Measurements from ENCODE around the gene DRD2.

The DRD2 gene

GRCh38 chr11:113467545-113467944 lies 7.7 kb downstream of the DRD2 start:
- TF ChIP-seq Cebpa-rat (IDR thresholded peaks at IDR 0.05), result no peak
- H3K27ac ChIP-seq, result no peak overlapping the region
- H3K36me3 ChIP-seq, result no peaks in the 10 kb centered on the region
- no peaks in the 10 kb centered on the region for H3K27me3 ChIP-seq
- H3K4me1 ChIP-seq, result no peaks in the 10 kb centered on the region
- H3K9me3 ChIP-seq, result no peaks in the 10 kb centered on the region
- no peaks in the 10 kb centered on the region for H4K20me1 ChIP-seq
- H3K9ac ChIP-seq, result no peak overlapping the region
- H3K4me2 ChIP-seq, result no peak overlapping the region
- no peak overlapping the region for H3K4me3 ChIP-seq

DNA sequence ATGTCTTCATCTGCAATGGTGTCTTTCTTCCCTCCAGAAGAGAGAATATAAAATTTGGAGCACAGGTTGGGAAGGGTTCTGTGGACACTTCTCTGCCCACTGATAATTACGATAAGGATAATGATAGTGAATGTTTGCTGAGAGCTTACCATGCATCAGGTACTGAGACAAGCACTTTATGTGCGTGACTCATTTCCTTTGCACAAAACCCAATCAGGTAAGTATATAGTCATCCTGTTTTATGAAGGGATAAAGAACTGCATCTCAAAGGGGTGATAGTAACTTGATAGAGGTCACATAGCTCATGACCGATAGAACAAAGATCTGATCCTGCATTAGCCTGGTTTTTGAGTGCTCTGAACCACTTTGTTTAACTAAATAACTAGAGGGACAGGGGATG lies 9.4 kb downstream of the DRD2 start:
- no peaks in the 10 kb centered on the region for H3K36me3 ChIP-seq
- no peak overlapping the region for H3K4me2 ChIP-seq
- H3K4me1 ChIP-seq, result no peaks in the 10 kb centered on the region
- H4K20me1 ChIP-seq, result no peaks in the 10 kb centered on the region
- no peak overlapping the region for H3K9ac ChIP-seq
- no peak overlapping the region for H3K27ac ChIP-seq
- no peaks in the 10 kb centered on the region for H3K9me3 ChIP-seq
- no peak overlapping the region for H3K4me3 ChIP-seq
- no peak for TF ChIP-seq Cebpa-rat (IDR thresholded peaks at IDR 0.05)
- no peaks in the 10 kb centered on the region for H3K27me3 ChIP-seq

GRCh38 chr11:113464416-113464815 lies 10.8 kb downstream of the DRD2 start:
- no peaks in the 10 kb centered on the region for H3K9me3 ChIP-seq
- H3K4me1 ChIP-seq, result no peaks in the 10 kb centered on the region
- no peaks in the 10 kb centered on the region for H3K36me3 ChIP-seq
- no peaks in the 10 kb centered on the region for H3K27me3 ChIP-seq
- no peak overlapping the region for H3K4me3 ChIP-seq
- no peak overlapping the region for H3K4me2 ChIP-seq
- no peaks in the 10 kb centered on the region for H4K20me1 ChIP-seq
- H3K9ac ChIP-seq, result no peak overlapping the region
- H3K27ac ChIP-seq, result no peak overlapping the region
- no peak for TF ChIP-seq Cebpa-rat (IDR thresholded peaks at IDR 0.05)

DNA sequence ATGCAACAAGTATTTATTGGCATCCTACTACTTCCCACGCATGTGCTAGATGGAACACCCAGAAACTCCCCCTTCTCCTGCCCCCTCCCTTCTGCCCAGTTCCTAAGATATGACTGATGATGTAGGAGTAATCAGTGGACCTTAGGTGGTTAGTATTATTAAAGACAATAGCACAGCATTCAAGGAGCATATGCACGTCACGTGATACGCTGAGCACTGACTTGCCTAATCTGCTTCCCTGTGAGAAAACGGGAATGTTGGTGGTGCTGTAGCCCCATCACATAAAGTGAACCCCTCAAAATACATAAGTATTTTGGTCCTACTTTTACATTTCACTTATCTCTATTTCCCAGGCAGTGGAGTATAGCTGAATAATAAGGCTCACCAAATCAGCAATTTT lies 12.4 kb downstream of the DRD2 start:
- no peak overlapping the region for H3K9ac ChIP-seq
- H3K4me3 ChIP-seq, result no peak overlapping the region
- TF ChIP-seq Cebpa-rat (IDR thresholded peaks at IDR 0.05), result no peak
- no peak overlapping the region for H3K27ac ChIP-seq
- H3K9me3 ChIP-seq, result no peaks in the 10 kb centered on the region
- no peaks in the 10 kb centered on the region for H3K4me1 ChIP-seq
- H3K36me3 ChIP-seq, result no peaks in the 10 kb centered on the region
- no peaks in the 10 kb centered on the region for H4K20me1 ChIP-seq
- H3K4me2 ChIP-seq, result no peak overlapping the region
- no peaks in the 10 kb centered on the region for H3K27me3 ChIP-seq

DNA sequence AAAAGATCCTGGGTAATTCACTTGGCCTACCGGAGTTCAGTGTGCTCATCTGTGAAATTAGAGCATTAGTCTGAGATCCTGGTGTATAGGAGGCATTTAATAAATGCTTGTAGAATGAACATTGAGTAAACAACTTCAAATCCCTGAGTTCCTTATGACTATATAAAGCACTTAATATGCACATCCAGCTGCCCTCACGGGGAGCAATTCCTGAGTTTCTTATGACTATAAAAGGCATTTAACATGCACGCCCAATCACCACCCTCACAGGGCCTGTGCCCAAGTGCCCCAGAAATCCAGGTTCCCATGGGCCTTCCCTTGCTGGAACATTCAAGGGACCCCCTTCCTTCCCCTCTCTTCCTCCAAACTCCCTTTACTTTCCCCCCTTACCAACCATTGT lies 13.6 kb downstream of the DRD2 start:
- no peak overlapping the region for H3K27ac ChIP-seq
- H3K36me3 ChIP-seq, result no peaks in the 10 kb centered on the region
- H4K20me1 ChIP-seq, result no peaks in the 10 kb centered on the region
- no peaks in the 10 kb centered on the region for H3K27me3 ChIP-seq
- H3K4me1 ChIP-seq, result no peaks in the 10 kb centered on the region
- TF ChIP-seq Cebpa-rat (IDR thresholded peaks at IDR 0.05), result no peak
- H3K9me3 ChIP-seq, result no peaks in the 10 kb centered on the region
- no peak overlapping the region for H3K9ac ChIP-seq
- no peak overlapping the region for H3K4me3 ChIP-seq
- no peak overlapping the region for H3K4me2 ChIP-seq

DNA sequence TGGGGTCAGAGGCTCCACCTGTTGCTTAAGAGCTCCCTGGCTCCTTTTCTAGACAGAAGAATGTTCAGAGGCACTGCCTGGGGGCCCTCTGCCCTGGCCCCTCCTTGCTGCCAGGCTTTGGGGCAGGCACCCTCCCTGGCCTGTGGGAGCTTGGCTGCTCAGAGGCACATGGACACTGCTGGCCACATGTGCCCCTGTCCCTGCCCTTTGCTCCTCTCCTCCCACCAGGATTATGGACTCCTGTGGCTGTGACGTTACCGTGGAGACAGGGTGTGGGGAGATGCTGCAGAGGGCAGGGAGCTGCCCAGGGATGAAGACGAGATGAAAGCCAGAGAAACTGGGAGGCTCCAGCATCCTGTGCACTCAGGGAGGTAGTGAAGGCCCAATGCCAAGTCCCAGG lies 14.7 kb downstream of the DRD2 start:
- Histone ChIP-seq H3K4me2 (no peak overlapping the region), H3K4me3 (no peak overlapping the region), H3K36me3 (no peaks in the 10 kb centered on the region), H3K9me3 (no peaks in the 10 kb centered on the region), H3K27ac (no peak overlapping the region), H3K27me3 (no peaks in the 10 kb centered on the region), H3K9ac (no peak overlapping the region), H4K20me1 (no peaks in the 10 kb centered on the region), H3K4me1 (no peaks in the 10 kb centered on the region)
- TF ChIP-seq Cebpa-rat (IDR thresholded peaks at IDR 0.05), result no peak

- no peak for TF ChIP-seq Cebpa-rat (IDR thresholded peaks at IDR 0.05)
- H3K27me3 ChIP-seq, result no peaks in the 10 kb centered on the region
- no peaks in the 10 kb centered on the region for H3K4me1 ChIP-seq
- H3K27ac ChIP-seq, result no peak overlapping the region
- no peaks in the 10 kb centered on the region for H4K20me1 ChIP-seq
- no peaks in the 10 kb centered on the region for H3K36me3 ChIP-seq
- no peak overlapping the region for H3K4me3 ChIP-seq
- no peaks in the 10 kb centered on the region for H3K9me3 ChIP-seq
- H3K4me2 ChIP-seq, result no peak overlapping the region
- no peak overlapping the region for H3K9ac ChIP-seq
These were observed 17.0 kb downstream of the DRD2 start for GRCh38 chr11:113458189-113458588.

DNA sequence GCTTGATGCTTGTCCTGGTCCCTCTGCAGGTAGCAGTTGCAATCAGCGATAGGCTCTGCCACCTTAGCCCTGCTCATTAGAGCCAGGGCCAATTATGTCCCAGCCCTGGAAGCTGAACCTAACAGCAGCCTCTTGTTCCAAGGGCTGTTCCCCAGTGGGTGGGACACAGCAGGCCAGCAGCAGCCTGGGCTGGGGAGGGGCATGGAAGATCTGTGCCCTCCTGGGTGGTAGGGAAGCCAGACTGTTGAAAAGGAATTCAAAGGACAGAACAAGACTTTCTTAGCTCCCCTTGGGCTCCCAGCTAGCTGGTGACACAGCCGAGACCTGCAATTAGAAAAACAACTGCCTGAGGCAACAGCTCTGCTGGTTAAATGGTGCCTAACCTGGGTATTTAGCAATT lies 17.4 kb downstream of the DRD2 start:
- no peak overlapping the region for H3K9ac ChIP-seq
- no peaks in the 10 kb centered on the region for H3K4me1 ChIP-seq
- H3K36me3 ChIP-seq, result no peaks in the 10 kb centered on the region
- no peak for TF ChIP-seq Cebpa-rat (IDR thresholded peaks at IDR 0.05)
- H3K27me3 ChIP-seq, result no peaks in the 10 kb centered on the region
- no peaks in the 10 kb centered on the region for H3K9me3 ChIP-seq
- H4K20me1 ChIP-seq, result no peaks in the 10 kb centered on the region
- no peak overlapping the region for H3K4me2 ChIP-seq
- no peak overlapping the region for H3K4me3 ChIP-seq
- no peak overlapping the region for H3K27ac ChIP-seq

DNA sequence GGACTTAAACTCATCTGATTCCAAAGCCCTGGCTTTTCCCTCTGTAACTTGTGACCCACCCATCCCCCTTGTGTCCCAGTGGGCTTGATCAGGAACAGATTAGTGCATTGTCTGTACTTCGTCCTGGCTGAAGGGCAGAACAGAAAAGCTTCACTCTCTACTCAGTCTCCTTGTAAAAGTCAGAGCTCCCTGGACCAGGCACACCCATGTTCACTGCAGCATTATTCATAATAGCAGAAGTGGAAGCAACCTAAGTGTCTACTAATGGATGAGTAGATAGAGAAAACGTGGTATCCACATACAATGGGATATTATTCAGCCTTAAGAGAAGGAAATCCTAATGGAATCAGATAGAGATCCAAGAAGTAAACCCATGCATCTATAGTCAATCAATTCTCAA lies 20.7 kb downstream of the DRD2 start:
- H3K4me3 ChIP-seq, result no peak overlapping the region
- H3K27me3 ChIP-seq, result no peaks in the 10 kb centered on the region
- no peaks in the 10 kb centered on the region for H3K9me3 ChIP-seq

GRCh38 chr11:113449743-113450142 lies 25.5 kb downstream of the DRD2 start:
- no peaks in the 10 kb centered on the region for H3K36me3 ChIP-seq
- no peaks in the 10 kb centered on the region for H3K27me3 ChIP-seq
- H3K9me3 ChIP-seq, result no peaks in the 10 kb centered on the region
- no peak for TF ChIP-seq Cebpa-rat (IDR thresholded peaks at IDR 0.05)
- H3K4me1 ChIP-seq, result no peaks in the 10 kb centered on the region
- H3K27ac ChIP-seq, result no peak overlapping the region
- no peak overlapping the region for H3K4me3 ChIP-seq
- no peaks in the 10 kb centered on the region for H4K20me1 ChIP-seq
- no peak overlapping the region for H3K9ac ChIP-seq
- no peak overlapping the region for H3K4me2 ChIP-seq

More for the DNA sequence above, 20.7 kb downstream of the DRD2 start:
- H3K27ac ChIP-seq, result no peak overlapping the region
- H3K4me1 ChIP-seq, result no peaks in the 10 kb centered on the region
- no peaks in the 10 kb centered on the region for H4K20me1 ChIP-seq
- no peak overlapping the region for H3K9ac ChIP-seq
- no peak for TF ChIP-seq Cebpa-rat (IDR thresholded peaks at IDR 0.05)
- no peak overlapping the region for H3K4me2 ChIP-seq
- H3K36me3 ChIP-seq, result no peaks in the 10 kb centered on the region

DNA sequence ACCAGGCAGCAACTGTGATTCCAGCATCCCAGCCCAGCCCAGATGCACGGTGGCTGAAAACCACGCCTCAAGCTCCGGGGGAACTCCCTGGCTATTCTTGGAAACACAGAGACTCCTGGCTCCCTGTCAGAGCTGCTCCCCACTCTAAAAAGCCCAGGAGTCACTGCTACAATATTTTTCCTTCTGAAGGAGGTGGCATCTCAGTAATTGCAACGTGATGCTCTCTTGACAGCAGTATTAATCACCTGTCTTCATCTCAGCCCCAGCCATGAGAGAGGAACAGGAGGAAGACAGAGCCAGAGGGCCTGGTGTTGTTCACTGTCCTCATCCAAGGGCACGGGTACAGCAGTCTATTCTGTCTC lies 26.9 kb downstream of the DRD2 start:
- Histone ChIP-seq H3K27ac (no peak overlapping the region), H3K4me1 (no peaks in the 10 kb centered on the region), H3K36me3 (no peaks in the 10 kb centered on the region), H3K9me3 (no peaks in the 10 kb centered on the region), H3K4me3 (no peak overlapping the region), H4K20me1 (no peaks in the 10 kb centered on the region), H3K4me2 (no peak overlapping the region), H3K9ac (no peak overlapping the region), H3K27me3 (no peaks in the 10 kb centered on the region)
- no peak for TF ChIP-seq Cebpa-rat (IDR thresholded peaks at IDR 0.05)
